Keratinocyte (primary cell): ENCODE results near the gene DNAH2. TPM values are rescaled to one million over a fixed set of nuclear protein-coding genes. Genes with fewer than 3 reads are reported as not detected.

ENCODE experiments used
- DNase-seq: peaks from one replicate; pipeline ENCODE4 v3.0.0-alpha.2; 2011; ENCODE audit warnings: low read depth, missing footprints, low spot score
- FAIRE-seq: peaks from 2 replicates; lab custom pipeline; 2011; peaks lifted over from hg19 to GRCh38; lab: Jason Lieb, UNC
- H2AFZ ChIP-seq: 2 replicates; pipeline ENCODE4 v1.6.0; 2012; ENCODE audit warnings: low read length, control low read depth, inconsistent platforms; ENCODE audit not compliant: control insufficient read depth
- H3K27ac ChIP-seq: 2 replicates; pipeline ENCODE4 v1.5.1; 2011; ENCODE audit warnings: low read length; ENCODE audit not compliant: control insufficient read depth, insufficient read depth
- H3K27me3 ChIP-seq: 3 replicates; pipeline ENCODE4 v1.6.0; 2011; ENCODE audit warnings: low read length; ENCODE audit not compliant: control insufficient read depth, insufficient read depth; ENCODE audit errors: extremely low read depth
- H3K36me3 ChIP-seq, 2 experiments: 2 replicates in 1 of 2; 3 replicates in 1 of 2; pipeline ENCODE4 v1.5.1; 2011; ENCODE audit warnings: low read length in 2 of 2, mild to moderate bottlenecking in 1 of 2; ENCODE audit not compliant: control insufficient read depth in 2 of 2, insufficient read depth in 2 of 2; ENCODE audit errors: extremely low read depth in 1 of 2
- H3K4me1 ChIP-seq: 3 replicates; pipeline ENCODE4 v1.5.1; 2011; ENCODE audit warnings: low read length; ENCODE audit not compliant: control insufficient read depth, insufficient read depth; ENCODE audit errors: extremely low read depth
- H3K4me2 ChIP-seq: 3 replicates; pipeline ENCODE4 v1.6.0; 2011; ENCODE audit warnings: low read depth, low read length; ENCODE audit not compliant: control insufficient read depth, insufficient read depth; ENCODE audit errors: extremely low read depth
- H3K4me3 ChIP-seq, 3 experiments: fragments of 200-600 bp in 1 of 3; sonication (generic) in 1 of 3; 2 replicates in 2 of 3; 3 replicates in 1 of 3; pipeline ENCODE4 v1.5.1; 2011 to 2016; ENCODE audit warnings: low read length in 3 of 3, mild to moderate bottlenecking in 3 of 3, control low read depth in 2 of 3, inconsistent platforms in 1 of 3, low read depth in 1 of 3, mixed read lengths in 1 of 3, mixed run types in 1 of 3, moderate library complexity in 1 of 3; ENCODE audit not compliant: control insufficient read depth in 2 of 3, insufficient read depth in 2 of 3; ENCODE audit errors: extremely low read depth in 1 of 3
- H3K79me2 ChIP-seq: 2 replicates; pipeline ENCODE4 v1.6.0; 2012; ENCODE audit warnings: low read length; ENCODE audit not compliant: control insufficient read depth, insufficient read depth
- H3K9ac ChIP-seq: 3 replicates; pipeline ENCODE4 v1.6.0; 2011; ENCODE audit warnings: low read length; ENCODE audit not compliant: control insufficient read depth, insufficient read depth; ENCODE audit errors: extremely low read depth
- H3K9me1 ChIP-seq: 3 replicates; pipeline ENCODE4 v1.6.0; 2011; ENCODE audit warnings: low read length; ENCODE audit not compliant: control insufficient read depth, insufficient read depth; ENCODE audit errors: extremely low read depth
- H3K9me3 ChIP-seq: 2 replicates; pipeline ENCODE4 v1.5.1; 2012; ENCODE audit warnings: low read depth, low read length; ENCODE audit not compliant: control insufficient read depth
- H4K20me1 ChIP-seq: 3 replicates; pipeline ENCODE4 v1.6.0; 2011; ENCODE audit warnings: low read length; ENCODE audit not compliant: control insufficient read depth, insufficient read depth; ENCODE audit errors: extremely low read depth
- CTCF ChIP-seq, 3 experiments: IDR thresholded peaks in 1 of 3; conservative IDR thresholded peaks in 1 of 3; optimal IDR thresholded peaks in 1 of 3; 2 replicates in 2 of 3; 3 replicates in 1 of 3; pipeline versions ENCODE3 to v1.5.1; 2011; ENCODE audit warnings: low read length in 3 of 3, mild to moderate bottlenecking in 3 of 3, moderate library complexity in 2 of 3, control low read depth in 1 of 3, inconsistent platforms in 1 of 3; ENCODE audit not compliant: insufficient read depth in 2 of 3; ENCODE audit errors: extremely low read depth in 1 of 3
- EZH2 ChIP-seq: IDR thresholded peaks from one replicate; pipeline ENCODE4 v1.6.1; 2012; ENCODE audit warnings: inconsistent platforms, mild to moderate bottlenecking, low read length, moderate library complexity
- dilution Hi-C: fragments of 300-500 bp; cut with MboI; formaldehyde crosslinking; loops from one replicate; pipeline ENCODE4 v1.7.0; 2020; ENCODE audit warnings: low sequenced_read_pairs; ENCODE audit not compliant: extremely low pct_ligation_motif_present
- polyA plus RNA-seq, 5 experiments: library from polyadenylated mRNA; depleted of rRNA in 3 of 5; stranded (reverse) in 3 of 5; stranded (forward) in 1 of 5; unstranded in 1 of 5; fragments of >200 nt; gene quantifications; 1 replicate in 1 of 5; 2 replicates in 3 of 5; 3 replicates in 1 of 5; pipeline versions ENCODE4 v1.2.1 to v1.2.3, GENCODE V29; 2011 to 2012; ENCODE audit warnings: missing spikeins in 2 of 5, low read depth in 1 of 5, low replicate concordance in 1 of 5

DNAH2 gene
- polyA plus RNA-seq, 1 donor (not counting 4 experiments of a cell fraction or from before 2014, with no cell fraction given), result 0.13 TPM

GRCh38 chr17:7848131-7848579 is 130.6 kb downstream of the DNAH2 start:
- Histone ChIP-seq H3K9me3 (no peaks in the 10 kb centered on the region), H3K79me2 (peaks cover 32% of the 10 kb centered on the region), H2AFZ (no peak overlapping the region), H3K9ac (no peak overlapping the region), H3K4me1 (peaks cover 24% of the 10 kb centered on the region), H3K36me3 (peaks cover 36 to 43% of the 10 kb centered on the region in 2 experiments), H3K9me1 (no peaks in the 10 kb centered on the region), H3K27me3 (no peaks in the 10 kb centered on the region), H3K4me3 (no peak overlapping the region), H3K4me2 (no peak overlapping the region), H3K27ac (no peak overlapping the region), H4K20me1 (peaks cover 11% of the 10 kb centered on the region)
- FAIRE-seq, result no peak
- TF ChIP-seq EZH2, result no peak
- no peak for TF ChIP-seq CTCF (optimal IDR thresholded peaks at IDR 0.05 in 1 of 3, IDR thresholded peaks at IDR 0.05 in 1 of 3, conservative IDR thresholded peaks at IDR 0.05 in 1 of 3; ENCODE audit: extremely low read depth in 1 of 3, insufficient read depth in 2 of 3, low read length in 3 of 3)
- dilution Hi-C loops, result no loop called here
- no peak for DNase-seq

DNA sequence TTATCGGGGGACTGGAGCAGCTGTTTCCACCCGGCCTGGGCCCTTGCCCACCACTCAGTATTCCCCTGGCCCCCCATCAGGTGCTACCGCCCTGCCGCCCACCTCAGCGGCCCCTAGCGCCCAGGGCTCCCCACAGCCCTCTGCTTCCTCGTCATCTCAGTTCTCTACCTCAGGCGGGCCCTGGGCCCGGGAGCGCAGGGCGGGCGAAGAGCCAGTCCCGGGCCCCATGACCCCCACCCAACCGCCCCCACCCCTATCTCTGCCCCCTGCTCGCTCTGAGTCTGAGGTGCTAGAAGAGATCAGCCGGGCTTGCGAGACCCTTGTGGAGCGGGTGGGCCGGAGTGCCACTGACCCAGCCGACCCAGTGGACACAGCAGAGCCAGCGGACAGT is 131.2 kb downstream of the DNAH2 start:
- H4K20me1 ChIP-seq, result peaks cover 11% of the 10 kb centered on the region
- no peak overlapping the region for H3K9ac ChIP-seq
- no peak for FAIRE-seq

More for the DNA sequence above, 131.2 kb downstream of the DNAH2 start:
- dilution Hi-C loops, result no loop called here
- Histone ChIP-seq H3K79me2 (peaks cover 32% of the 10 kb centered on the region), H3K4me1 (peaks cover 22% of the 10 kb centered on the region), H3K9me1 (no peaks in the 10 kb centered on the region), H3K4me2 (no peak overlapping the region), H3K4me3 (no peak overlapping the region), H3K27ac (no peak overlapping the region), H3K9me3 (no peaks in the 10 kb centered on the region), H3K27me3 (no peaks in the 10 kb centered on the region), H2AFZ (no peak overlapping the region), H3K36me3 (peaks cover 37 to 44% of the 10 kb centered on the region in 2 experiments)
- TF ChIP-seq EZH2 (no peak), CTCF (optimal IDR thresholded peaks at IDR 0.05 in 1 of 3, IDR thresholded peaks at IDR 0.05 in 1 of 3, conservative IDR thresholded peaks at IDR 0.05 in 1 of 3; ENCODE audit: extremely low read depth in 1 of 3, insufficient read depth in 2 of 3, low read length in 3 of 3) (no peak)
- DNase-seq, result no peak
